Activated T-helper 17 cell treated with anti-CD3 and anti-CD28 coated beads, Interleukin-2, amount 50 U/mL, for 72 hours (primary cell): ENCODE data around the gene RNF213. TPM values are rescaled to one million over a fixed set of nuclear protein-coding genes. Genes with fewer than 3 reads are reported as not detected.
"Not testable (repeated sequence)": the region's sequence is repeated elsewhere in the genome, so short reads cannot be mapped to it uniquely, and the experiment has no call there.

Experiments
- ATAC-seq: fragments of 150-1000 bp; cut with Tn5 transposase; replicated peaks from 2 replicates; pipeline ENCODE4 v1.10.0; 2021; ENCODE audit warnings: mild to moderate bottlenecking, moderate library complexity
- H3K27ac Mint-ChIP-seq: one replicate; pipeline ENCODE4 v1.8.0; 2022; ENCODE audit warnings: mixed read lengths
- H3K27me3 Mint-ChIP-seq: one replicate; pipeline ENCODE4 v1.8.0; 2022; ENCODE audit warnings: mixed read lengths
- H3K36me3 Mint-ChIP-seq: one replicate; pipeline ENCODE4 v1.8.0; 2022; ENCODE audit warnings: low read depth, mild to moderate bottlenecking, mixed read lengths
- H3K4me1 Mint-ChIP-seq: one replicate; pipeline ENCODE4 v1.8.0; 2022; ENCODE audit warnings: mixed read lengths
- H3K4me3 Mint-ChIP-seq: one replicate; pipeline ENCODE4 v1.8.0; 2022; ENCODE audit warnings: mild to moderate bottlenecking, mixed read lengths
- H3K9me3 Mint-ChIP-seq: one replicate; pipeline ENCODE4 v1.8.0; 2022; ENCODE audit warnings: mixed read lengths
- total RNA-seq, 2 donors: library from RNA; stranded (reverse); gene quantifications; one replicate each; pipeline ENCODE4 v1.2.3, GENCODE V29; 2022

The RNF213 gene
- total RNA-seq, 2 donors from 2014 or later, result 1,022 to 1,405 TPM

GRCh38 chr17:80264205-80265075 is 3.8 kb downstream of the RNF213 start:
- Mint-ChIP-seq H3K9me3 (no peaks in the 10 kb centered on the region), H3K36me3 (peaks cover 17% of the 10 kb centered on the region), H3K4me1 (peaks cover 22% of the 10 kb centered on the region), H3K27ac (peak overlapping the region; percentile 83), H3K4me3 (peak overlapping the region; percentile 99), H3K27me3 (no peaks in the 10 kb centered on the region)
- ATAC-seq, result no peak

- ATAC-seq, result peak; percentile 43
- peaks cover 26% of the 10 kb centered on the region for H3K4me1 Mint-ChIP-seq
- H3K4me3 Mint-ChIP-seq, result peak overlapping the region; percentile 99
- H3K27ac Mint-ChIP-seq, result peak overlapping the region; percentile 83
- no peaks in the 10 kb centered on the region for H3K9me3 Mint-ChIP-seq
- H3K27me3 Mint-ChIP-seq, result no peaks in the 10 kb centered on the region
- H3K36me3 Mint-ChIP-seq, result peaks cover 11% of the 10 kb centered on the region
These were observed 4.8 kb downstream of the RNF213 start for GRCh38 chr17:80265205-80266068.

- Mint-ChIP-seq H3K9me3 (no peaks in the 10 kb centered on the region), H3K27me3 (no peaks in the 10 kb centered on the region), H3K36me3 (no peaks in the 10 kb centered on the region), H3K4me3 (no peak overlapping the region), H3K4me1 (peaks cover 25% of the 10 kb centered on the region), H3K27ac (peak overlapping the region; percentile 28)
- ATAC-seq, result no peak
These were observed 6.7 kb downstream of the RNF213 start for GRCh38 chr17:80267391-80267790.

- H3K36me3 Mint-ChIP-seq, result no peaks in the 10 kb centered on the region
These were observed 7.8 kb downstream of the RNF213 start for GRCh38 chr17:80268427-80268826.

GRCh38 chr17:80269405-80269807 is 8.8 kb downstream of the RNF213 start:
- Mint-ChIP-seq H3K27me3 (no peaks in the 10 kb centered on the region), H3K27ac (no peak overlapping the region), H3K4me1 (peaks cover 36% of the 10 kb centered on the region), H3K9me3 (no peaks in the 10 kb centered on the region), H3K36me3 (no peaks in the 10 kb centered on the region), H3K4me3 (no peak overlapping the region)
- ATAC-seq, result no peak

More at GRCh38 chr17:80268427-80268826, 7.8 kb downstream of the RNF213 start:
- Mint-ChIP-seq H3K4me3 (no peak overlapping the region), H3K4me1 (peaks cover 27% of the 10 kb centered on the region), H3K9me3 (no peaks in the 10 kb centered on the region), H3K27ac (no peak overlapping the region), H3K27me3 (no peaks in the 10 kb centered on the region)
- ATAC-seq, result no peak

- no peak for ATAC-seq
- H3K4me3 Mint-ChIP-seq, result no peak overlapping the region
These were observed 9.5 kb downstream of the RNF213 start for GRCh38 chr17:80270104-80270503.

GRCh38 chr17:80270836-80271235 is 10.2 kb downstream of the RNF213 start:
- Mint-ChIP-seq H3K4me3 (no peak overlapping the region), H3K27ac (peak overlapping the region; percentile 81), H3K27me3 (no peaks in the 10 kb centered on the region), H3K9me3 (no peaks in the 10 kb centered on the region), H3K4me1 (peaks cover 37% of the 10 kb centered on the region), H3K36me3 (no peaks in the 10 kb centered on the region)
- ATAC-seq, result peak; percentile 87

More at GRCh38 chr17:80270104-80270503, 9.5 kb downstream of the RNF213 start:
- no peaks in the 10 kb centered on the region for H3K36me3 Mint-ChIP-seq
- H3K27ac Mint-ChIP-seq, result peak overlapping the region; percentile 81
- H3K4me1 Mint-ChIP-seq, result peaks cover 39% of the 10 kb centered on the region
- no peaks in the 10 kb centered on the region for H3K27me3 Mint-ChIP-seq
- no peaks in the 10 kb centered on the region for H3K9me3 Mint-ChIP-seq

GRCh38 chr17:80272366-80272765 is 11.7 kb downstream of the RNF213 start:
- Mint-ChIP-seq H3K27me3 (no peaks in the 10 kb centered on the region), H3K36me3 (no peaks in the 10 kb centered on the region), H3K27ac (peak overlapping the region; percentile 51), H3K4me1 (peaks cover 38% of the 10 kb centered on the region), H3K9me3 (no peaks in the 10 kb centered on the region), H3K4me3 (no peak overlapping the region)
- no peak for ATAC-seq

- no peaks in the 10 kb centered on the region for H3K36me3 Mint-ChIP-seq
- H3K27me3 Mint-ChIP-seq, result no peaks in the 10 kb centered on the region
- peak overlapping the region; percentile 90 for H3K27ac Mint-ChIP-seq
- no peaks in the 10 kb centered on the region for H3K9me3 Mint-ChIP-seq
- peaks cover 36% of the 10 kb centered on the region for H3K4me1 Mint-ChIP-seq
- H3K4me3 Mint-ChIP-seq, result peak overlapping the region; percentile 67
- ATAC-seq, result no peak
These were observed 13.7 kb downstream of the RNF213 start for GRCh38 chr17:80274331-80274730.

GRCh38 chr17:80274871-80275449 is 14.3 kb downstream of the RNF213 start:
- H3K27me3 Mint-ChIP-seq, result no peaks in the 10 kb centered on the region
- H3K9me3 Mint-ChIP-seq, result no peaks in the 10 kb centered on the region
- no peak overlapping the region for H3K4me3 Mint-ChIP-seq
- no peak overlapping the region for H3K27ac Mint-ChIP-seq
- ATAC-seq, result no peak
- no peaks in the 10 kb centered on the region for H3K36me3 Mint-ChIP-seq
- H3K4me1 Mint-ChIP-seq, result peaks cover 38% of the 10 kb centered on the region

GRCh38 chr17:80275857-80276256 is 15.2 kb downstream of the RNF213 start:
- H3K27ac Mint-ChIP-seq, ATAC-seq, H3K4me3 Mint-ChIP-seq, H3K9me3 Mint-ChIP-seq, H3K27me3 Mint-ChIP-seq, H3K36me3 Mint-ChIP-seq: not testable (repeated sequence)
- H3K4me1 Mint-ChIP-seq, result peaks cover 32% of the 10 kb centered on the region

- ATAC-seq, result peak; percentile 13
- Mint-ChIP-seq H3K27me3 (no peaks in the 10 kb centered on the region), H3K27ac (peak overlapping the region; percentile 54), H3K4me3 (no peak overlapping the region), H3K4me1 (peaks cover 23% of the 10 kb centered on the region), H3K36me3 (no peaks in the 10 kb centered on the region), H3K9me3 (no peaks in the 10 kb centered on the region)
These were observed 17.4 kb downstream of the RNF213 start for GRCh38 chr17:80277751-80278671.

GRCh38 chr17:80279895-80280294 is 19.2 kb downstream of the RNF213 start:
- H3K4me1 Mint-ChIP-seq, result peaks cover 18% of the 10 kb centered on the region
- H3K27ac Mint-ChIP-seq, result peak overlapping the region; percentile 64
- H3K9me3 Mint-ChIP-seq, result no peaks in the 10 kb centered on the region
- no peak for ATAC-seq
- no peaks in the 10 kb centered on the region for H3K36me3 Mint-ChIP-seq
- no peak overlapping the region for H3K4me3 Mint-ChIP-seq
- H3K27me3 Mint-ChIP-seq, result no peaks in the 10 kb centered on the region
